Vagina (tissue), 2 donors: ENCODE measurements around the gene SYCP3. TPM values are rescaled to one million over a fixed set of nuclear protein-coding genes. Genes with fewer than 3 reads are reported as not detected.

Experiments used
- DNase-seq, 2 donors: peaks; one replicate each; pipeline ENCODE4 v3.0.0-alpha.2; 2017; ENCODE audit errors: extremely low spot score in 2 of 2
- H3K27ac ChIP-seq: fragments of 200-600 bp; sonication (generic); one replicate; pipeline ENCODE4 v1.5.1; 2019
- H3K27me3 ChIP-seq: fragments of 200-600 bp; sonication (generic); one replicate; pipeline ENCODE4 v1.5.1; 2019
- H3K36me3 ChIP-seq, 2 donors: fragments of 200-600 bp; sonication (generic); one replicate each; pipeline ENCODE4 v1.5.1; 2017 to 2019
- H3K4me1 ChIP-seq: fragments of 200-600 bp; sonication (generic); one replicate; pipeline ENCODE4 v1.5.1; 2019
- H3K4me3 ChIP-seq, 2 donors: fragments of 200-600 bp; sonication (generic); 1 replicate in 1 of 2; 2 replicates in 1 of 2; pipeline ENCODE4 v1.5.1; 2016 to 2019
- H3K9me3 ChIP-seq: fragments of 200-600 bp; sonication (generic); one replicate; pipeline ENCODE4 v1.5.1; 2019
- CTCF ChIP-seq, 3 experiments: fragments of 450-650 bp in 2 of 3; fragments of 200-600 bp in 1 of 3; sonication (generic) in 1 of 3; IDR thresholded peaks; one replicate each; pipeline ENCODE4 v1.5.1; 2017 to 2019; ENCODE audit warnings: antibody characterized with exemption in 3 of 3, mild to moderate bottlenecking in 2 of 3, moderate library complexity in 2 of 3
- POLR2A ChIP-seq, 2 donors: fragments of 450-650 bp; IDR thresholded peaks; one replicate each; pipeline ENCODE4 v1.6.1; 2017; ENCODE audit warnings: antibody characterized with exemption in 2 of 2, mild to moderate bottlenecking in 2 of 2, moderate library complexity in 2 of 2
- POLR2AphosphoS5 ChIP-seq, 2 donors: sonication (generic); formaldehyde crosslinking; IDR thresholded peaks; one replicate each; pipeline ENCODE4 v1.9.0; 2017; ENCODE audit warnings: antibody characterized with exemption in 2 of 2, mild to moderate bottlenecking in 2 of 2, low read depth in 1 of 2; ENCODE audit not compliant: insufficient read depth in 1 of 2
- intact Hi-C: fragments of 100-400 bp; cut with DNase I; formaldehyde crosslinking; loops from one replicate; pipeline ENCODE4 v1.15.1; 2023
- total RNA-seq: library from RNA; depleted of rRNA; stranded (reverse); fragments of >200 nt; gene quantifications from one replicate; pipeline ENCODE4 v1.2.3, GENCODE V29; 2016

Gene SYCP3
- total RNA-seq, 1 donor from 2014 or later, result not detected

GRCh38 chr12:101720118-101720517, 19.1 kb downstream of the SYCP3 start:
- no peak overlapping the region for H3K4me3 ChIP-seq
- no peak overlapping the region for H3K27ac ChIP-seq
- TF ChIP-seq POLR2A (IDR thresholded peaks at IDR 0.05), result no peak
- no peak for TF ChIP-seq CTCF (IDR thresholded peaks at IDR 0.05)
- no peak for TF ChIP-seq POLR2AphosphoS5 (IDR thresholded peaks at IDR 0.05; ENCODE audit: insufficient read depth in 1 of 2, low read depth in 1 of 2)
- no peaks in the 10 kb centered on the region for H3K9me3 ChIP-seq
- H3K27me3 ChIP-seq, result no peaks in the 10 kb centered on the region
- peaks cover 2% of the 10 kb centered on the region for H3K4me1 ChIP-seq
- H3K36me3 ChIP-seq, result peaks cover 0 to 20% of the 10 kb centered on the region in 2 donors
- DNase-seq, result no peak
- intact Hi-C loops, result no loop called here

- Histone ChIP-seq H3K27ac (no peak overlapping the region), H3K27me3 (no peaks in the 10 kb centered on the region), H3K36me3 (peaks cover 0 to 20% of the 10 kb centered on the region in 2 donors), H3K9me3 (no peaks in the 10 kb centered on the region), H3K4me1 (peaks cover 6% of the 10 kb centered on the region), H3K4me3 (no peak overlapping the region)
- no peak for DNase-seq
- intact Hi-C loops, result no loop called here
- TF ChIP-seq POLR2AphosphoS5 (IDR thresholded peaks at IDR 0.05; ENCODE audit: insufficient read depth in 1 of 2, low read depth in 1 of 2) (no peak), CTCF (IDR thresholded peaks at IDR 0.05) (no peak), POLR2A (IDR thresholded peaks at IDR 0.05) (no peak)
Observed at GRCh38 chr12:101719566-101719965, 19.7 kb downstream of the SYCP3 start.

GRCh38 chr12:101714877-101715444, 24.3 kb downstream of the SYCP3 start:
- Histone ChIP-seq H3K4me3 (no peak overlapping the region), H3K27ac (no peak overlapping the region), H3K9me3 (no peaks in the 10 kb centered on the region), H3K36me3 (peaks cover 0 to 5% of the 10 kb centered on the region in 2 donors), H3K27me3 (no peaks in the 10 kb centered on the region), H3K4me1 (peaks cover 33% of the 10 kb centered on the region)
- no peak for DNase-seq
- no peak for TF ChIP-seq POLR2AphosphoS5 (IDR thresholded peaks at IDR 0.05; ENCODE audit: insufficient read depth in 1 of 2, low read depth in 1 of 2)
- TF ChIP-seq CTCF (IDR thresholded peaks at IDR 0.05), result no peak
- no peak for TF ChIP-seq POLR2A (IDR thresholded peaks at IDR 0.05)
- intact Hi-C loops, result no loop called here

GRCh38 chr12:101713930-101714329, 25.3 kb downstream of the SYCP3 start:
- no peak for TF ChIP-seq POLR2AphosphoS5 (IDR thresholded peaks at IDR 0.05; ENCODE audit: insufficient read depth in 1 of 2, low read depth in 1 of 2)
- no peak for TF ChIP-seq POLR2A (IDR thresholded peaks at IDR 0.05)
- H3K27ac ChIP-seq, result peak overlapping the region; percentile 72

GRCh38 chr12:101713059-101713682, 26.1 kb downstream of the SYCP3 start:
- no peak for TF ChIP-seq CTCF (IDR thresholded peaks at IDR 0.05)
- TF ChIP-seq POLR2A (IDR thresholded peaks at IDR 0.05), result no peak
- peak in 1 of 2 donors; percentile 31 for TF ChIP-seq POLR2AphosphoS5 (IDR thresholded peaks at IDR 0.05; ENCODE audit: insufficient read depth in 1 of 2, low read depth in 1 of 2)
- Histone ChIP-seq H3K4me3 (no peak overlapping the region), H3K27ac (peak overlapping the region; percentile 72), H3K27me3 (no peaks in the 10 kb centered on the region), H3K9me3 (no peaks in the 10 kb centered on the region), H3K36me3 (no peaks in the 10 kb centered on the region), H3K4me1 (peaks cover 39% of the 10 kb centered on the region)
- intact Hi-C loops, result no loop called here
- DNase-seq, result no peak

More at GRCh38 chr12:101713930-101714329, 25.3 kb downstream of the SYCP3 start:
- Histone ChIP-seq H3K36me3 (no peaks in the 10 kb centered on the region), H3K4me3 (no peak overlapping the region), H3K4me1 (peaks cover 39% of the 10 kb centered on the region), H3K27me3 (no peaks in the 10 kb centered on the region), H3K9me3 (no peaks in the 10 kb centered on the region)
- intact Hi-C loops, result no loop called here
- no peak for DNase-seq
